Neural progenitor cell (in vitro differentiated cells): ENCODE measurements around the gene WDTC1. TPM values are rescaled to one million over a fixed set of nuclear protein-coding genes. Genes with fewer than 3 reads are reported as not detected.
"Not testable (repeated sequence)": the region's sequence is repeated elsewhere in the genome, so short reads cannot be mapped to it uniquely, and the experiment has no call there.

Experiments used
- DNase-seq: peaks from one replicate; pipeline ENCODE4 v3.0.0-alpha.2; 2016; ENCODE audit warnings: low spot score
- H2AFZ ChIP-seq: fragments of 200-600 bp; sonication (generic); replicated peaks from 2 replicates; pipeline ENCODE4 v1.6.1; 2016; ENCODE audit warnings: antibody characterized with exemption
- H3F3A ChIP-seq: fragments of 200-600 bp; sonication (generic); 2 replicates; pipeline ENCODE4 v1.6.1; 2016; ENCODE audit warnings: antibody characterized with exemption, low read depth
- H3K27ac ChIP-seq: fragments of 200-600 bp; sonication (generic); 2 replicates; pipeline ENCODE4 v1.5.1; 2016; ENCODE audit warnings: mild to moderate bottlenecking
- H3K27me3 ChIP-seq: fragments of 200-600 bp; sonication (generic); 2 replicates; pipeline ENCODE4 v1.6.1; 2016; ENCODE audit warnings: mild to moderate bottlenecking, moderate library complexity
- H3K36me3 ChIP-seq: fragments of 200-600 bp; sonication (generic); 2 replicates; pipeline ENCODE4 v1.5.1; 2016
- H3K4me1 ChIP-seq: fragments of 200-600 bp; sonication (generic); 2 replicates; pipeline ENCODE4 v1.6.1; 2016; ENCODE audit warnings: mixed run types
- H3K4me2 ChIP-seq: fragments of 200-600 bp; sonication (generic); 2 replicates; pipeline ENCODE4 v1.6.1; 2016
- H3K4me3 ChIP-seq: fragments of 200-600 bp; sonication (generic); 2 replicates; pipeline ENCODE4 v1.5.1; 2016
- H3K79me2 ChIP-seq: fragments of 200-600 bp; sonication (generic); 2 replicates; pipeline ENCODE4 v1.6.1; 2016; ENCODE audit warnings: low read depth
- H3K9ac ChIP-seq: fragments of 200-600 bp; sonication (generic); 2 replicates; pipeline ENCODE4 v1.6.1; 2016
- H3K9me3 ChIP-seq: fragments of 200-600 bp; sonication (generic); 2 replicates; pipeline ENCODE4 v1.5.1; 2016; ENCODE audit warnings: low read depth
- H4K20me1 ChIP-seq: fragments of 200-600 bp; sonication (generic); 2 replicates; pipeline ENCODE4 v1.6.1; 2016; ENCODE audit warnings: low read depth
- H3K27ac Mint-ChIP-seq: 3 replicates; pipeline ENCODE4 v1.8.0; 2021; ENCODE audit warnings: mixed read lengths
- H3K27me3 Mint-ChIP-seq: 2 replicates; pipeline ENCODE4 v1.8.0; 2022; ENCODE audit warnings: low read depth, mild to moderate bottlenecking, inconsistent platforms, moderate library complexity, mixed read lengths; ENCODE audit not compliant: insufficient read depth
- H3K36me3 Mint-ChIP-seq: 3 replicates; pipeline ENCODE4 v1.8.0; 2021; ENCODE audit warnings: mixed read lengths
- H3K4me1 Mint-ChIP-seq: 3 replicates; pipeline ENCODE4 v1.8.0; 2021; ENCODE audit warnings: mixed read lengths
- H3K4me3 Mint-ChIP-seq: 3 replicates; pipeline ENCODE4 v1.8.0; 2021; ENCODE audit warnings: mild to moderate bottlenecking, moderate library complexity, mixed read lengths
- H3K9me3 Mint-ChIP-seq: 3 replicates; pipeline ENCODE4 v1.8.0; 2020; ENCODE audit warnings: mixed read lengths
- EZH2 ChIP-seq: fragments of 200-600 bp; sonication (generic); IDR thresholded peaks from 2 replicates; pipeline ENCODE4 v1.6.1; 2017; ENCODE audit warnings: antibody characterized with exemption, mild to moderate bottlenecking, moderate library complexity
- EZH2phosphoT487 ChIP-seq: fragments of 200-600 bp; sonication (generic); IDR thresholded peaks from 2 replicates; pipeline ENCODE4 v1.6.1; 2017; ENCODE audit warnings: antibody characterized with exemption
- total RNA-seq: library from RNA; depleted of rRNA; stranded (reverse); fragments of >200 nt; gene quantifications from 2 replicates; pipeline ENCODE4 v1.2.3, GENCODE V29; 2015; ENCODE audit warnings: low replicate concordance
- TF ChIP-seq, protein P1 (sequence below): fragments of 200-600 bp; sonication (generic); IDR thresholded peaks from 2 replicates; pipeline ENCODE4 v1.5.1; 2017; ENCODE audit warnings: antibody characterized with exemption, mild to moderate bottlenecking

Gene WDTC1
- total RNA-seq, 1 donor from 2014 or later = 17.8 TPM

- no peak overlapping the region for H3K4me3 ChIP-seq
- no peak overlapping the region for H2AFZ ChIP-seq
- H3K9ac ChIP-seq = no peak overlapping the region
- TF ChIP-seq EZH2 = no peak
- Mint-ChIP-seq H3K27me3 (no peaks in the 10 kb centered on the region), H3K9me3 (peaks cover 3% of the 10 kb centered on the region), H3K4me1 (peaks cover 4% of the 10 kb centered on the region), H3K27ac (no peak overlapping the region), H3K4me3 (no peak overlapping the region), H3K36me3 (peaks cover 10% of the 10 kb centered on the region)
- no peak overlapping the region for H3K4me2 ChIP-seq
- H3K27ac ChIP-seq = no peak overlapping the region
- H3K9me3 ChIP-seq = no peaks in the 10 kb centered on the region
- H4K20me1 ChIP-seq = peaks cover 17% of the 10 kb centered on the region
- no peaks in the 10 kb centered on the region for H3K27me3 ChIP-seq
- H3K36me3 ChIP-seq = no peaks in the 10 kb centered on the region
- no peaks in the 10 kb centered on the region for H3K4me1 ChIP-seq
- no peaks in the 10 kb centered on the region for H3F3A ChIP-seq
- no peak for DNase-seq
- H3K79me2 ChIP-seq = peaks cover 9% of the 10 kb centered on the region
These were observed 7.2 kb downstream of the WDTC1 start for GRCh38 chr1:27241677-27242076.

GRCh38 chr1:27243665-27244064 is 9.2 kb downstream of the WDTC1 start:
- H3K9ac ChIP-seq, H2AFZ ChIP-seq, H3K27ac Mint-ChIP-seq, H3K4me2 ChIP-seq, H3F3A ChIP-seq, H3K9me3 Mint-ChIP-seq, H3K27me3 ChIP-seq, H3K4me3 Mint-ChIP-seq, H3K4me3 ChIP-seq, H3K4me1 ChIP-seq, H3K4me1 Mint-ChIP-seq, H3K36me3 ChIP-seq, H3K79me2 ChIP-seq, H3K9me3 ChIP-seq, H3K27ac ChIP-seq, DNase-seq, H3K27me3 Mint-ChIP-seq: not testable (repeated sequence)
- peaks cover 12% of the 10 kb centered on the region for H4K20me1 ChIP-seq
- H3K36me3 Mint-ChIP-seq = peaks cover 15% of the 10 kb centered on the region

GRCh38 chr1:27246194-27246593 is 11.8 kb downstream of the WDTC1 start:
- H3K36me3 ChIP-seq = no peaks in the 10 kb centered on the region
- no peaks in the 10 kb centered on the region for H3K9me3 ChIP-seq
- no peak overlapping the region for H3K4me3 ChIP-seq
- no peak for DNase-seq
- H3K79me2 ChIP-seq = no peaks in the 10 kb centered on the region
- no peak overlapping the region for H2AFZ ChIP-seq
- H3K9me3 Mint-ChIP-seq = peaks cover 3% of the 10 kb centered on the region
- no peak overlapping the region for H3K4me2 ChIP-seq
- H3K9ac ChIP-seq = no peak overlapping the region
- H3K36me3 Mint-ChIP-seq = peaks cover 15% of the 10 kb centered on the region
- TF ChIP-seq EZH2phosphoT487 (no peak), EZH2 (no peak)
- TF ChIP-seq, protein P1, sequence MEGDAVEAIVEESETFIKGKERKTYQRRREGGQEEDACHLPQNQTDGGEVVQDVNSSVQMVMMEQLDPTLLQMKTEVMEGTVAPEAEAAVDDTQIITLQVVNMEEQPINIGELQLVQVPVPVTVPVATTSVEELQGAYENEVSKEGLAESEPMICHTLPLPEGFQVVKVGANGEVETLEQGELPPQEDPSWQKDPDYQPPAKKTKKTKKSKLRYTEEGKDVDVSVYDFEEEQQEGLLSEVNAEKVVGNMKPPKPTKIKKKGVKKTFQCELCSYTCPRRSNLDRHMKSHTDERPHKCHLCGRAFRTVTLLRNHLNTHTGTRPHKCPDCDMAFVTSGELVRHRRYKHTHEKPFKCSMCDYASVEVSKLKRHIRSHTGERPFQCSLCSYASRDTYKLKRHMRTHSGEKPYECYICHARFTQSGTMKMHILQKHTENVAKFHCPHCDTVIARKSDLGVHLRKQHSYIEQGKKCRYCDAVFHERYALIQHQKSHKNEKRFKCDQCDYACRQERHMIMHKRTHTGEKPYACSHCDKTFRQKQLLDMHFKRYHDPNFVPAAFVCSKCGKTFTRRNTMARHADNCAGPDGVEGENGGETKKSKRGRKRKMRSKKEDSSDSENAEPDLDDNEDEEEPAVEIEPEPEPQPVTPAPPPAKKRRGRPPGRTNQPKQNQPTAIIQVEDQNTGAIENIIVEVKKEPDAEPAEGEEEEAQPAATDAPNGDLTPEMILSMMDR = no peak
- H3K27me3 Mint-ChIP-seq = no peaks in the 10 kb centered on the region
- no peaks in the 10 kb centered on the region for H3K4me1 ChIP-seq
- no peak overlapping the region for H3K27ac ChIP-seq
- no peak overlapping the region for H3K27ac Mint-ChIP-seq
- H3K4me3 Mint-ChIP-seq = no peak overlapping the region
- H3K4me1 Mint-ChIP-seq = no peaks in the 10 kb centered on the region
- peaks cover 3% of the 10 kb centered on the region for H4K20me1 ChIP-seq
- no peaks in the 10 kb centered on the region for H3K27me3 ChIP-seq
- no peaks in the 10 kb centered on the region for H3F3A ChIP-seq

- peaks cover 2% of the 10 kb centered on the region for H3K27me3 Mint-ChIP-seq
- H3K36me3 Mint-ChIP-seq = peaks cover 11% of the 10 kb centered on the region
- no peak for DNase-seq
- Histone ChIP-seq H3K36me3 (no peaks in the 10 kb centered on the region), H3K4me3 (no peak overlapping the region), H3K9me3 (no peaks in the 10 kb centered on the region), H3K27me3 (no peaks in the 10 kb centered on the region), H3F3A (no peaks in the 10 kb centered on the region), H3K27ac (no peak overlapping the region), H2AFZ (no peak overlapping the region), H3K4me1 (no peaks in the 10 kb centered on the region), H4K20me1 (no peaks in the 10 kb centered on the region), H3K79me2 (no peaks in the 10 kb centered on the region), H3K9ac (no peak overlapping the region), H3K4me2 (no peak overlapping the region)
- no peaks in the 10 kb centered on the region for H3K9me3 Mint-ChIP-seq
- no peak overlapping the region for H3K27ac Mint-ChIP-seq
- no peak for TF ChIP-seq EZH2
- TF ChIP-seq EZH2phosphoT487 = no peak
- TF ChIP-seq, protein P1 = no peak
- H3K4me3 Mint-ChIP-seq = no peak overlapping the region
- H3K4me1 Mint-ChIP-seq = no peaks in the 10 kb centered on the region
These were observed 19.2 kb downstream of the WDTC1 start for GRCh38 chr1:27253596-27253995.
